ENCODE results near the gene TSPAN6.

DNA sequence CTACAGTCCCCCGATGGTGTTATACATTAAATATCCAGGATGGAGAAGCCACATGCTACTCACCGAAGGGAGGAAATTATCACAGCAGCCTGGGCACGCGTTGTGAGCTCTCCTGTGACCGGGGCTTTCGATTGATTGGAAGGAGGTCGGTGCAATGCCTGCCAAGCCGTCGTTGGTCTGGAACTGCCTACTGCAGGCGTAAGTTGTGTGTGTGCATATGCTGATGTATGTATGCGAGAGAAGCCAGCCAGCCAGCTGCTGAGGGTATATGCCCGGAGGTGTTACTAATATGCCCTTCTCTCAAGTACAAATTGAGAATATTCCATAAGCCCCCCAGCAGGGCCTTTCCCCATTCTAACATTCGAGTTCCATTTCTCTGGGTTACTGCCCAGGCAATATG, 25.6 kb upstream of the TSPAN6 start:
- TF ChIP-seq EP300 (IDR thresholded peaks at IDR 0.05): no peak
- TF ChIP-seq, protein P1, sequence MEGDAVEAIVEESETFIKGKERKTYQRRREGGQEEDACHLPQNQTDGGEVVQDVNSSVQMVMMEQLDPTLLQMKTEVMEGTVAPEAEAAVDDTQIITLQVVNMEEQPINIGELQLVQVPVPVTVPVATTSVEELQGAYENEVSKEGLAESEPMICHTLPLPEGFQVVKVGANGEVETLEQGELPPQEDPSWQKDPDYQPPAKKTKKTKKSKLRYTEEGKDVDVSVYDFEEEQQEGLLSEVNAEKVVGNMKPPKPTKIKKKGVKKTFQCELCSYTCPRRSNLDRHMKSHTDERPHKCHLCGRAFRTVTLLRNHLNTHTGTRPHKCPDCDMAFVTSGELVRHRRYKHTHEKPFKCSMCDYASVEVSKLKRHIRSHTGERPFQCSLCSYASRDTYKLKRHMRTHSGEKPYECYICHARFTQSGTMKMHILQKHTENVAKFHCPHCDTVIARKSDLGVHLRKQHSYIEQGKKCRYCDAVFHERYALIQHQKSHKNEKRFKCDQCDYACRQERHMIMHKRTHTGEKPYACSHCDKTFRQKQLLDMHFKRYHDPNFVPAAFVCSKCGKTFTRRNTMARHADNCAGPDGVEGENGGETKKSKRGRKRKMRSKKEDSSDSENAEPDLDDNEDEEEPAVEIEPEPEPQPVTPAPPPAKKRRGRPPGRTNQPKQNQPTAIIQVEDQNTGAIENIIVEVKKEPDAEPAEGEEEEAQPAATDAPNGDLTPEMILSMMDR (IDR thresholded peaks at IDR 0.05): no peak
- no peak for TF ChIP-seq POLR2A (IDR thresholded peaks at IDR 0.05)

Data from sigmoid colon (tissue), 4 donors.